ENCODE measurements around the gene TPRN.

DNA sequence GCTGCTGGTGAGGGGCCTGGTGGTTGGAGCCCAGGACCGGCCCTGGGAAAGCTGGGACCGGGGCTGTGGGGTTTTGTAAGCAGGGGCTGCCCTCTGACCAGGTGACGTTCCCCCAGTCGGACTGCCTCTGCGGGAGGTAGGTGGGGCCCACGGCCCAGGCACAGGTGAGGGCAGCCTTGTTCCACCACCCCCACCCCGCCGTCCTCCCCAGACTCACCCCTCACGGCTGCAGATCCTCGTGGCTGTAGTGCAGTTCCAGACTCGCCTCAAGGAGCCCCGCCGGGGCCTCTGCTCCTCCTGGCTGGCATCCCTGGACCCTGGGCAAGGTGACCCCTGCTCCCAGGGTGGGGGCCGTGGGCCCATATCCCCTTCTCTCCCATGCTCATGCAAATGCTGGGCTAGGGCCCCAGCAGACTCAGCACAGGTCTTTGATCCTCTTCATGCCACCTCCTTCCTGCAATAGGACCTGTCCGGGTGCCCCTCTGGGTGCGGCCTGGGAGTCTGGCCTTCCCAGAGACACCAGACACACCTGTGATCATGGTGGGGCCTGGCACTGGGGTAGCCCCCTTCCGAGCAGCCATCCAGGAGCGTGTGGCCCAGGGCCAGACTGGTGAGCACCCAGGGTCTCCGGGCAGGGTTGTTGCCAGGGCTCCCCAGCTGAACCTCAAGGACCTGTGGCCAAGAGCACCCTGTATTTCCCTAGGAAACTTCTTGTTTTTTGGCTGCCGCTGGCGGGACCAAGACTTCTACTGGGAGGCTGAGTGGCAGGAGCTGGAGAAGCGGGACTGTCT, 14.8 kb upstream of the TPRN start:
- TF ChIP-seq, protein P1, sequence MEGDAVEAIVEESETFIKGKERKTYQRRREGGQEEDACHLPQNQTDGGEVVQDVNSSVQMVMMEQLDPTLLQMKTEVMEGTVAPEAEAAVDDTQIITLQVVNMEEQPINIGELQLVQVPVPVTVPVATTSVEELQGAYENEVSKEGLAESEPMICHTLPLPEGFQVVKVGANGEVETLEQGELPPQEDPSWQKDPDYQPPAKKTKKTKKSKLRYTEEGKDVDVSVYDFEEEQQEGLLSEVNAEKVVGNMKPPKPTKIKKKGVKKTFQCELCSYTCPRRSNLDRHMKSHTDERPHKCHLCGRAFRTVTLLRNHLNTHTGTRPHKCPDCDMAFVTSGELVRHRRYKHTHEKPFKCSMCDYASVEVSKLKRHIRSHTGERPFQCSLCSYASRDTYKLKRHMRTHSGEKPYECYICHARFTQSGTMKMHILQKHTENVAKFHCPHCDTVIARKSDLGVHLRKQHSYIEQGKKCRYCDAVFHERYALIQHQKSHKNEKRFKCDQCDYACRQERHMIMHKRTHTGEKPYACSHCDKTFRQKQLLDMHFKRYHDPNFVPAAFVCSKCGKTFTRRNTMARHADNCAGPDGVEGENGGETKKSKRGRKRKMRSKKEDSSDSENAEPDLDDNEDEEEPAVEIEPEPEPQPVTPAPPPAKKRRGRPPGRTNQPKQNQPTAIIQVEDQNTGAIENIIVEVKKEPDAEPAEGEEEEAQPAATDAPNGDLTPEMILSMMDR (conservative IDR thresholded peaks at IDR 0.05; ENCODE audit: low read length) = no peak
- TF ChIP-seq EZH2phosphoT487 (IDR thresholded peaks at IDR 0.05; ENCODE audit: borderline replicate concordance) = no peak

Measured in Loucy (cell line).